ENCODE results near the gene ANKRD10. TPM values are rescaled to one million over a fixed set of nuclear protein-coding genes. Genes with fewer than 3 reads are reported as not detected.

The ANKRD10 gene
- polyA plus RNA-seq, 3 donors, result 46.9 to 54.1 (median 50.9) TPM

DNA sequence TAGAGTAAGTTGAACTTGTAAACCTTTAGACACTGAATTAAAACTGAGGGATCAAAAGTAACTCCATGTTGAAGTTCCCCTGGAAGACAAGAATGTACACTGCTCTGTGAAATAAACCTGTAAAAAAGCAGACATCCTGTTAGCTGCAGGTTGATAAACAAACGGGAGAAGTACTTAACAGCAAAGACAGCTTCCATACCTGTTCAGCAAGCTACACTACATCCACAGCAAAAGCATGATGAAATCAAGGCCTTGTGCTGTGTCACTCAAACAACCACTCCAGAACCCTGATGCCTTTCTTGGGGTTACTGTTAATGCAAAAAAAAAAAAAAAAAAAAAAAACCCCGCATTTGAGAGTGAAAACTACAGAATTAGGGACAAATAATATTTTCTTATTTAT lies 20.8 kb downstream of the ANKRD10 start:
- H3K27ac ChIP-seq (ENCODE audit: low read depth, low read length), result no peak overlapping the region
- 68 to 90% (median 84%) methylated on average over 2 of the region's 2 CpGs for WGBS, 3 donors

- no peak overlapping the region for H3K27ac ChIP-seq (ENCODE audit: low read depth, low read length)
- 65 to 80% (median 73%) methylated on average over 2 of the region's 2 CpGs for WGBS, 3 donors
Measured at GRCh38 chr13:110893571-110893970, 21.3 kb downstream of the ANKRD10 start.

- no peak overlapping the region for H3K27ac ChIP-seq (ENCODE audit: low read depth, low read length)
- 67 to 83% (median 70%) methylated on average over 8 of the region's 8 CpGs for whole genome bisulfite sequencing, 3 donors
Measured at GRCh38 chr13:110890279-110891165, 24.3 kb downstream of the ANKRD10 start.

- 62 to 76% (median 63%) methylated on average over 3 of the region's 3 CpGs for WGBS, 3 donors
- no peak overlapping the region for H3K27ac ChIP-seq (ENCODE audit: low read depth, low read length)
Measured at GRCh38 chr13:110888390-110888789, 26.5 kb downstream of the ANKRD10 start.

DNA sequence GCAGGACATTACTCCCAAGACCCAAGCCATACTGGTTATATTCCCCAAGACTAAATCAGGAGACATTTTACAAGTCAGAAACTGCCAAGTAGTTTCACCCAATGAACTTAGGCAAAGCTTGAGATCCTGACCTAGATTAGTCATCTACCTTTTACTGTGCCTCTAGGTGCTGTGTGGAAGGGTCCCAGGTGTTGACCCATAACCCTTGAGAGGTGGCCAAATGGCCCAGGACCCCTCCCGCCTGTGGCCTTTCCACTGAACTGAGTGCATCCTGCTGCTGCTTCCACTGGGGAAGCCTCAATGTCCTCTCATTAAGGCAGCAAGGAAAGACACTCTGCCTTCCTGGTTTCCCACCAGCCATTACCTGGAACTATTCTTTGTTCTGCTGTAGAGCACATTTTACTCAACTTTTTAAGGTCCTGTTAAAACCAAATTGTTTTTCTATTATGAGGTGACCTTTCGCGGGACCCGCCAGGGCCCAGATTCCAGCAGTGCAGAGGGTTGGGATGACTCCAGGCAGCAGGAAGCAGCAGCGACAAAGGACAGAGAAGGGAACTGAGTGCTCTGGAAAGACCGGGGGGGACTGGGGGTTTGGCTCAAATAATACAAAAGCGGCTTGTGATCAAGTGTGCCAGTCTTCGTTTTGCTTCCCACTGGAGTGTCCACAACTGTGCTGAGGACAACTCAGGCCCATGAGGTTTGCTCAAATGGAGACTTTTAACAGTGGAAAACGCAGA lies 27.1 kb downstream of the ANKRD10 start:
- WGBS, 3 donors, result 53 to 59% (median 57%) methylated on average over 9 of the region's 9 CpGs
- H3K27ac ChIP-seq (ENCODE audit: low read depth, low read length), result no peak overlapping the region

DNA sequence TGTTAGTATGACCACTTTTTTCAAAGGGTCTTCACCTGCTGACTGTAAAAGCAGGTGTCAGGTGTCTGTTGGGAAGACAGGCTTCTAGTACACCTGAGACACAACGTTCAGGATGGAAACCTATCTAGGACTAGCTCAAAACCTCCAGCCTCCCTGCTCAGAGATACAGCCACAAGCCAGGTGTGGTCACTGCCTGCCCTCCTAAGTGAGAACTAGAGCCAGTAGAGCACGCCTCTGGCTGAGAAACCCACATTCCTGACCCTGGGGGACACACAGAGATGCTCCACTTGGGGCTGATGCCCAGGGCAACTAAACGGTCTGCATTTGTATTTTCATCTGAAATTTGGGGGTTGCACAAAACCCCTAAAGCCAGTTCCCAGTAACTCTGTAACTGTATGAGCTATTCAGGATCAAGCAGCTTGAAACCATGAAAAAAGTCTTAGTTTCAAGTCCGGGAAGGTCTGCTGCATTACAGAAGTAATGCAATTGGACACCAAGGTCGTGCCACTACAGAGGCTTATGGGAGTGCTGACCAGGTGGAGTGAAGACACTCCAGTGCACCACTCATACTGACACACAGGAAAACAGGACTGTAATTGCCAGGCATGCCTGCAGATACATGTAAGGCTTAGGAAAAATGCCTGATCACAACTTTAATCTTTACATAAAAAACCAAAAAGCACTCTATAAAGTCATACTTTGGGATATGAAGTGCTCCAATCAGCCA lies 27.8 kb downstream of the ANKRD10 start:
- no peak overlapping the region for H3K27ac ChIP-seq (ENCODE audit: low read depth, low read length)
- 40 to 61% (median 46%) methylated on average over 5 of the region's 5 CpGs for WGBS, 3 donors

- 53 to 66% (median 57%) methylated on average over 8 of the region's 8 CpGs for WGBS, 3 donors
- no peak overlapping the region for H3K27ac ChIP-seq (ENCODE audit: low read depth, low read length)
Measured at GRCh38 chr13:110885966-110886869, 28.7 kb downstream of the ANKRD10 start.

DNA sequence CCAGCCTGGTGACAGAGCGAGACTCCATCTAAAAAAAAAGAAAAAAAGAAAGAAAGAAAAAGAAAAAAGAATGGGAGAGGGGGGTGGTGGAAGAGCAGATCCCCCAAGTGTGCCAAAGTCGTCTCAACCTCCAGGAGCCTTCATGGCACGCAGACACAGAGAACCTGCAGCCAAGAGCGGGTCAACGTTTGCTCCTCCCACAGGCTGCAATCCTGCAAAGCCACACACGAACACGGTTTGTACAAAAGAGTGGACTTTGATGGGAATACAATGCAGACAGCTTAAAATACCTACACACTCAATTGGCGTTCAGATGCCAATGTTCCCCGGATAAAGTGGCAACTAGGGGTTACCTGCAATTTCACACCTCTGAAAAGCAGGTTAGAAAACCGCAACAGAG lies 29.4 kb downstream of the ANKRD10 start:
- WGBS, 3 donors, result 73 to 87% (median 85%) methylated on average over 10 of the region's 10 CpGs
- H3K27ac ChIP-seq (ENCODE audit: low read depth, low read length), result no peak overlapping the region

DNA sequence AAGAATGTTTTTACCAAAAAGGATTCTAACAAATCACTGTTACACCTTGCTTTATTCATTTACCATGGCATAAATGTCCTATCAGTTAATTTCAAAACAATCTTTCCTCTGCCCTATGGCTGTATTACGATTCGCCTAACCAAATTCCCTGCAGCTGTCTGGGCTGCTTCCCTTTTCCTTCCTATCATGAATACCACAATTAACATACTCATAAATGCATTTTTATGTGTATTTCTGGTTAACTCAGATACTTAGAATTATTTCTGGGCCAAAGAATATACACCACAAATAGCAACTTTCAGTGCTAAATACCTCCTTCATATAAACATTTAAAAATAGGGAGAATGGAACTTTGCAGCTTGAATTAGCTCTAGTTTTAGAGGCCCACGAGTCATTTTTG lies 30.4 kb downstream of the ANKRD10 start:
- 59 to 93% (median 67%) methylated on average over 3 of the region's 3 CpGs for WGBS, 3 donors
- H3K27ac ChIP-seq (ENCODE audit: low read depth, low read length), result no peak overlapping the region

DNA sequence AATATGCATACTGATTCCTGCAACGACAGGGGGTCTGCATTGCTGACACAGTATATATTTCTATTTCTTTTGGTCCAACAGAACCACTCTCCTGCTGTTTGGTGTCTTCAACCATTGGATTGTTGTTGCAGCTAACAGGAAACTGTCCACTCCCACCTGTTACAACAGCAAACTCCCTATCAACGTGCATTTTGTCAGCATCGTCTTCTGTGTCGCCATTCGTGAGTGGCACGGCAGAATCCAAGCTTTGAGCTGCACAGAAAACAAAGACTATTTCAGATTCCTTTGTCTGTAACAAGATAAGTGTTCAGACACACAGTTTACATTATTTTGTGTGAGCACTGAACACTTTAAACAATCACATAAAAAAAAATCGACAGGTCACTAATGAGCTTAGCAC lies 31.3 kb downstream of the ANKRD10 start:
- WGBS, 3 donors, result 65 to 80% (median 70%) methylated on average over 7 of the region's 7 CpGs
- no peak overlapping the region for H3K27ac ChIP-seq (ENCODE audit: low read depth, low read length)

DNA sequence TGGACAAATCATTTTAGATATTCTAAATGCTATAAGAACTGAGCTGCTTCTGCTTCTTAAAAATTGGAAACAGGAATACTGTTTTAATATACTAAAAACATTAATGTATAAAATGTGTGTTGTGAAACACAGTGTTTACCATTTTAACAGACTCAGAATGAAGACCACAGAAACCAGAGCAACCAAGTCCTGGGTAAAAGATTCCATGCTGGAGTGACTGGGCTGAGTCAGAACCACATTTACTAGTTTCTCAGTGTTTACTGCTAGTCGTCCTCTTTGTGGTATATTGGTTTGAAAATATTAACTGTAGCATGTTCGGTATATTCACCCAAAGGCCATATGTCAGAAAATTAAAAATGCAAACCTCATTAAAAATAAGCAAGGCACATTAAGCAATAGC lies 31.9 kb downstream of the ANKRD10 start:
- WGBS, 3 donors, result 66 to 80% (median 76%) methylated on average over 2 of the region's 2 CpGs

DNA sequence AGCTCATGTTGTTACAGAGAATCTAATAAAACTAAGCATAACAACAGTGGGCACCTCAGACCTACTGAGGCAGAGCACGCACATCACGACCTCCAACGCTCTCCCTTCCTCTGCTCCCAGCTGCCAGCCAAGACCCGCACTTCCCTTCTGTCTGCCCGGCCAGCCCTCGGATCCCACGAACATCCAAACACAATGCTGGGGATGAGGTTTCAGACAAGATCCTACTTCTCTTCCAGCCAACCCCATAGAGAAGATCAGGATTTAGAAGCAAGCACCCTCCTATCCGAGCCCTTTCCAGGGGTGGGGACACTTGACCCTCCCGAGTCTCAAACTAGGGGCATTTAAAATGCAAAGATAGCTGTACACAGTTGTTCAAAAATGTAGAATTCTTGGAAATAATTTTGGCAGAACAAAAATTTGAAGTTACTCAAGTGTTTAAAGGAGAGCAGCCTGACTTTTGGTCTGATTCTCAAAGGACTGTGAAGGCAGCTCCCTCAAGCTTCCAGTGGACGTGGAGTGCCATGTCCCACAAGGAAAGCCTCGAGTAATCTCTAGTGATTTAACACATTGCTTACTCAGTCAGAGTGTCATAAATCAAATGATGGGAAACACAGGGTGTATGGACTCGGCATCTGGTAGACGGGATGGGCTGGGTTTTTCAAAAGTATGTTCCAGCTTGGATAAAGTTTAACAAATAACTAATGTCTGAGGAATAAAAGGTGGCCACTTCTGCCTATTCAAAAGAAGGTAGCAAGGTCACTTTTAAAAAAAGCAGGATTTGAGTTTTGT lies 32.8 kb downstream of the ANKRD10 start:
- WGBS, 3 donors, result 80 to 83% (median 82%) methylated on average over 13 of the region's 13 CpGs
- H3K27ac ChIP-seq (ENCODE audit: low read depth, low read length), result no peak overlapping the region

More for the DNA sequence above, 31.9 kb downstream of the ANKRD10 start:
- H3K27ac ChIP-seq (ENCODE audit: low read depth, low read length), result no peak overlapping the region

GRCh38 chr13:110880627-110881026 lies 34.2 kb downstream of the ANKRD10 start:
- WGBS, 3 donors, result 89 to 92% (median 91%) methylated on average over 7 of the region's 7 CpGs
- H3K27ac ChIP-seq (ENCODE audit: low read depth, low read length), result no peak overlapping the region

DNA sequence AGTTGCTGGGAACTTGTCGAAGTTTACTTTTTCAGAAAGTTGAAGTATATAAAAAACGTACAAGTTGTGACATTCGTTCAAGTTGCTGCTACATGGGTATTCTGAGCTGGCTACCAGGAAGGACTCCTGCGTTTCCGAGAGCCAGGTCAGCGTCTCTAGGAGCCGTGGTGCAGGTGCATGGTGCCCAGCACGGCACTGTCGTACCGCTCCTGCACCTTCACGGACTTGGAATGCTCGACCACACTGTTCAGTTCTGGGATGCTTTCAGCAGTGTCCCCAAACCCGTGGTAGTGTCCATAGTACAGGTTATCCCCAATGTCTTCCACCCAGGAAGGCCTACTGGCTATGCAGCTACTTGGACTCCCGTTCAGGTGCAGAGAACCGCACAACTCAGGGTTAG lies 35.4 kb downstream of the ANKRD10 start:
- no peak overlapping the region for H3K27ac ChIP-seq (ENCODE audit: low read depth, low read length)
- WGBS, 3 donors, result 91 to 95% (median 92%) methylated on average over 15 of the region's 15 CpGs

DNA sequence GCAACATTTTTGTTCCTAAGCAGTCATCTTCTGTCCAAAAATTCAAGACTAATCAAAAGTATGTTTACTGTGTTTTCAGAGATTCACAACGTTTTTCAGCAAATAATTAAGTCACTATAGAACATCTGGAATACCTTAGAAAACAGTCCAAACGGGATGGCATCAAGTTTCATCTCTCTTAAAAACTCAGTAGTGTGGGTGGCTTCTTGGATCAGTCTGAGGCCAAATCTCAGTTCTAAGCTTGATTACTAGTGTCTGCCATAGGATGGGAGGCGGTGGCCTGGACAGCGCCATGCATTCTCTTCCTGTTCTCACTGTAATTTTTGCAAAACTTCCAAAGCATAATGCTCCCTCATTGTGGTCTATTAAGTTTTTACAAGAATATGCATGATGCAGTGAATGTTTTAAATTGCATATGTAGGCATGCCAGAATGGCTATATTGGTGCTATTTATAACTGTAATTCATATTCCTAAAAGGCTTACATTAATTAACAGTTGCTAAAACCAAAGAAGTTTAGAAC lies 37.1 kb downstream of the ANKRD10 start:
- 51 to 61% (median 53%) methylated on average over 4 of the region's 4 CpGs for WGBS, 3 donors
- H3K27ac ChIP-seq (ENCODE audit: low read depth, low read length), result no peak overlapping the region

- 92 to 94% (median 94%) methylated on average over 3 of the region's 3 CpGs for WGBS, 3 donors
- H3K27ac ChIP-seq (ENCODE audit: low read depth, low read length), result no peak overlapping the region
Measured at GRCh38 chr13:110876609-110877008, 38.3 kb downstream of the ANKRD10 start.

DNA sequence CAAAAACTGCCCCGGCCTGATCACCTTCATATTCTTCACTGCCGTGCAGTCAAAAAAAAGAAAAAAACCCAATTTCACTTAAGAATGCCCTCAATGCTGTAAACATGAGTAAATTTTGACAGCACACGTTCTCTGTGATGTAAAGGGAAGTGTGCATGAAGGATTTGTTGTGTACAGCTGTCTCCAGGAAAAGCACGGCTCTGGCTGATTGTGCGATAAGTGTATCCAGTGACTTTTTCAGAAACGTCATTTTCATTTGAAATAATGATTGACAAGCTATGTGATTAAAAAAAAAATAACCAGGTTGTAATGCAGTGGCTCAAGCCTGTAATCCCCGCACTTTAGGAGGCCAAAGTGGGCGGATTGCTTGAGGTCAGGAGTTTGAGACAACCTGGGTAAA lies 39.6 kb downstream of the ANKRD10 start:
- 47 to 56% (median 54%) methylated on average over 8 of the region's 8 CpGs for WGBS, 3 donors
- no peak overlapping the region for H3K27ac ChIP-seq (ENCODE audit: low read depth, low read length)

All from adipose tissue (tissue), 3 donors.